HuH-7.5 (cell line): Measurements from ENCODE around the gene CFAP53.
"Not testable (repeated sequence)": the region's sequence is repeated elsewhere in the genome, so short reads cannot be mapped to it uniquely, and the experiment has no call there.

Experiments
- DNase-seq: peaks from one replicate; pipeline ENCODE4 v3.0.0; 2011; ENCODE audit warnings: low spot score

Gene CFAP53, protein sequence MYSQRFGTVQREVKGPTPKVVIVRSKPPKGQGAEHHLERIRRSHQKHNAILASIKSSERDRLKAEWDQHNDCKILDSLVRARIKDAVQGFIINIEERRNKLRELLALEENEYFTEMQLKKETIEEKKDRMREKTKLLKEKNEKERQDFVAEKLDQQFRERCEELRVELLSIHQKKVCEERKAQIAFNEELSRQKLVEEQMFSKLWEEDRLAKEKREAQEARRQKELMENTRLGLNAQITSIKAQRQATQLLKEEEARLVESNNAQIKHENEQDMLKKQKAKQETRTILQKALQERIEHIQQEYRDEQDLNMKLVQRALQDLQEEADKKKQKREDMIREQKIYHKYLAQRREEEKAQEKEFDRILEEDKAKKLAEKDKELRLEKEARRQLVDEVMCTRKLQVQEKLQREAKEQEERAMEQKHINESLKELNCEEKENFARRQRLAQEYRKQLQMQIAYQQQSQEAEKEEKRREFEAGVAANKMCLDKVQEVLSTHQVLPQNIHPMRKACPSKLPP

DNA sequence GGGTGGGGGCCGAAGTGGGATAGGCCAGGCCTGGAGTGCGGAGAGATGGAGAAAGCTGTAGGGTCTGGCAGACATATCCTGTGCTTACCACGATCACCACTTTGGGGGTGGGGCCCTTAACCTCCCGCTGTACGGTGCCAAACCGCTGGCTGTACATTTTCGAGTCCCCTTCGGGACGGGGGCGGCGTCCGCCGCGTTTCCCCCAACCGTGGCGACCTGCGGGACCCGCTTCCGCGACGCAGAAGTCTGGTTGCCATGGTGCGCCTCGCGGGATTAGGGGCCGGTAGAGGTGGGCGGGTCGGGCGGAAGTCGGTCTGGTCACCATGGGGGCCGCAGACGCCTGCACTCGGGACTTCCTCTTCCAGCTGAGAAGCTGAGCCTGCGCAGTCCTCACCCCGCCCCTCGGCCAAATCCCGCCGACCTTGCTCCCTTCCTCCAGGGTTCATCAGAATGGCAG is at the start of gene CFAP53:
Gene CFAP53 (minus strand): TSS at position 248 of the 457 bp plus-strand sequence. CDS start 91 bp downstream, at position 157.
- DNase-seq, result peak; percentile 76

DNA sequence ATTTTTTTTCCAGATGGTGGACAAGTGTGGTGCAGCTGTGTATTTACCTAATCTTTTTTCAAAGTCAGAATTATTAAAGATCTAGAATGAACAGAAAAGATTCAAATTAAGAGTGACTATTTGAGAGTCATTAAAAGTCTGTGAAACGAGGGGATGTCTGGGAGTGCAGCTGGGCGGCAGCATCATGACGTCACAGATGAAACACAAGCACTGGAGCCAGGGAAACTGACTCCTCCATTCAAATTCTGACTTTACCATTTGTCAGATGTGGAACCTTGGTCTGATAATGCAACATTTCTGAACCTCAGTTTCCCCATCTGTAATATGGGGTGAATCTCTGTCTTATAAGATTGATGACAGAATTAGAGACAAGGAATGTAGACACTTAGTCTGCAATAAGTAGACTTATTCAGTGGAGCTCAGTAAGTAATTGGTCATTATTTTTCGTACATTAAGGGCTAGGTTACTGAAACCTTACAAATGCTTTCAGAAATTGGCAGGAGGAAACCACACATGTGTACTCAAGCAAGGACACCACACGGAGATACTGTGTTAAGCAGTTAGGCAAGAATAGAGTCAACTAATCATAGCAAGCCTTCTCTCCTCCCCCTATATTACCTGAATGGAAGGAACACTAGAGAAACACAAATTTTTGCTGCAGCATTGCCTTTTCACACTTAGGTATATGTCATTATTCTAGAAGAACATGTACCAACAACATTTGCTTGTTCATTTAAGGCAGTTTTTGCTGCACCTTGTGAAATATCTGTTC is 49.0 kb upstream of the CFAP53 start:
- no peak for DNase-seq

DNA sequence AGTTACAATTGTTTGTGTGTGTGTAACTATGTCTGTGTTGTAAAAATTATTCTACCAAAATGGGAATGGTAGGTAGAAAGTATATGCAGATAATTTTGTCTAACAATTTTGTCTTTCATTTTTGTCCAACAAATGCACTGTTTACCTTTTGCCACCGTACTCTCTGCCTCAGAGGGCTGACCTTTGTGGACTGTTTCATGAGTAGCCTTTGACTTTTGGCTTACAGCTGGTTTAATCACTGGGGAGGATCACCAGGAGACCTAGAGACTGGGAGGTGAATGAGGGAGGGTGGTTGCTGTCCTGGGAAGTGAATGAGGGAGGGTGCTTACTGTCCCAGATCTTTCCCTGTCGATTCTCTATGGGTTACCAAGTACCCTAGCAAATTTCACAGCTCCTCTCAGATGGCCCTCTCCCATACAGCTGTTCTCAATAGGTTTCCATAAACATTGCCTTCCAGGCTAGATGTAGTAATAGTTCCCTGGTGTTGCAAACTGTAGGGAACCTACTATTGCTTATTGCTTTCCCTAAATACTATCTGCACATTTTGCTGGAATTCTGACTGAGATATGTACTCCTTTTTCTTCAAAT is 47.7 kb upstream of the CFAP53 start:
- DNase-seq, result no peak

DNA sequence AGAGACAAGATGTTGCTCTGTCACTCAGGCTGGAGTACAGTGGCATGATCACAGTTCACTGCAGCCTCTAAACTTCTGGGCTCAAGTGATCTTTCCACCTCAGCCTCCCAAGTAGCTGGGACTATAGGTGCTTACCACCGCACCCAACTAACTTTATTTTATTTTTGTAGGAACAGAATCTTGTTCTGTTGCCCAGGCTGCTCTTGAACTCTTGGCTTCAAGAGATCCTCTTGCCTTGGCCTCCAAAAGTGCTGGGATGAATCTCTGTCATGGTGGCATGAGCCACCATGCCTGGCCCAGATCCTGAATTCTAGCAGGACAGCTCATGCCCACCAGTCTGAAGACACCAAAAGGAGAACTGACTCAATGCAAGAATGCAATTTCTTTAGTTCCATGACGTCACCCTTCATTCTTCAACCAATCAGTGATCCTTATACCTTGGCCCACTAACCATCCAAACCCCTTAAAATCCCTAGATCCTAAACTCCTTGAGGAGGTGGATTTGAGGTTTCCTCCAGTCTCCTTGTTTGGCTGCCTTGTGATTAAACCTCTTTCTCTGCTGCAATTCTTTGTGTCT is 46.8 kb upstream of the CFAP53 start:
- DNase-seq, result no peak

DNA sequence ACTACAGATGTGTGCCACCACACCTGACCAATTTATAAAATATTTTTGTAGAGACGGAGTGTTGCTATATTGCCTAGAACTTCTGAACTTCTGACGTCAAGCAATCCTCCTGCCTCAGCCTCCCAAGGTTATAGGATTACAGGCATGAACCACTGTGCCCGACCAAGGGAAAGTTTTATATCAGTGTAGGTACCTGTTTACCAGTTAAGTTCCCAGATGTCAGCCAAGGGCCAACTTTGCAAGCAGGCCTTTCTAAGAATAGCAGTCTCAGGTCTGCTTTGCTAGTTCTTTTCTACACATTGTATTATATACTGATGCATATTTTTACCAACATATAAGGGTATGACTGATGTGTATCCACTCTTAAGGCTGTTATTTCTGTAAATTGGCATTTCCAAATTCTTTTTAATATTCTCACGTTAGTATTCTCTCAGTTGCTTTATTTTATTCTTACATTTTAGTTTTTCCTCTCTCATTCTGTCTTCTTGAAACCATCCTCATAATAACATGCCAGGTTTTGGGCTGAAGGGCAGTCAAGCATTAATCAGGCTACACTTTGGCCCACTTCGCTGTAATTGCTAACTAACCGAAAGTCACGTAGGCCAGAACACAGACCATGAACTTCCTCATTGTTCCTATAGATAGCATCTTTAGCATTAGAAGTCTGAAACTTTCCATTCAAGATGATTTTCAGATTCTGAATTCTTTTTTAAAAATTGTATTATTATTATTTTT is 46.2 kb upstream of the CFAP53 start:
- DNase-seq, result no peak

DNA sequence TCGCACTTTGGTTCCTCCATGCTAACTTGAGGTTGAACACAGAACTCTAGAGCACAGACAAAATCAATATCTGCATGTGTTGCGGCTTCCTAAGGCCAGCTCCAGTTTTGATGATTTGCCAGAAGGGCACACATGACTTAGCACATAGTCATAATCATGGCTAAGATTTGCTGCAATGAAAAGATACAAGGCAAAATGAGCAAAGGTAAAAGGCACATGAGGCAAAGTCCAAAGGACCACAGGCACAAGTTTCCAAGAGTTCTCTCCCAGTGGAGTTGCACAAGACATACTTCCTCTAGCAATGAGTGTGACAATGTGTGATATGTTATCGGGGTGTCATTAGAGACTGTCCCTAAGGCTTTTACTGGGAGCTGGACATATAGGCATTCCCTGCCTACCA is 45.4 kb upstream of the CFAP53 start:
- DNase-seq, result no peak

DNA sequence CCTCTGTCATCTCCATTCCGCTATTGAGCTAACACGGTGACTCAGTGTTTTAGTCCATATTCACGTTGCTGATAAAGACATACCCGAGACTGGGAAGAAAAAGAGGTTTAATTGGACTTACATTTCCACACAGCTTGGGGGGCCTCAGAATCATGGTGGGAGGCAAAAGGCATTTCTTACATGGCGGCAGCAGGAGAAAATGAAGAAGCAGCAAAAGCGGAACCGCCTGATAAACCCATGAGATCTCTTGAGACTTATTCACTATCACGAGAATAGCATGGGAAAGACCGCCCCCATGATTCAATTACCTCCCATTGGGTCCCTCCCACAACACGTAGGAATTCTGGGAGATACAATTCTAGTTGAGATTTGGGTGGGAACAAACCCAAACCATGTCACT is 43.8 kb upstream of the CFAP53 start:
- DNase-seq, result no peak

DNA sequence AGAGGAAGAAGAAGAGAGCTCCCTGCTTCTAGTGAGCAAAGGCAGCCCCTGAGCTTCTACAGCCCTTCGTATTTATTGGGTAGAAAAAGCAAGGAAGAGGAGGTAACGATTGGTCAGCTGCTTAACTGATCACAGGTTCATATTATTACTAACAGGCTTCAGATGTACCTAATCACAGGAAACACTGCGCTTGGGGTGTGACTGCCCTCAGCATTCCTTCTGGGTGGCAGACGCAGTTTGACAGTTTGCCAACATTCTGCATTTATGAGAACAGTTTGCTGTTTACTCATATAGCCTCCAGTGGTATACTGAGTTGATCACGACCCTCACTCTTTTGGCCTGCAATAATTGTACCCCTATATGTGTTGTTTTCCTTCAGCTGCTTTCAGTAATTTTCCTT is 42.6 kb upstream of the CFAP53 start:
- DNase-seq, result not testable (repeated sequence)

DNA sequence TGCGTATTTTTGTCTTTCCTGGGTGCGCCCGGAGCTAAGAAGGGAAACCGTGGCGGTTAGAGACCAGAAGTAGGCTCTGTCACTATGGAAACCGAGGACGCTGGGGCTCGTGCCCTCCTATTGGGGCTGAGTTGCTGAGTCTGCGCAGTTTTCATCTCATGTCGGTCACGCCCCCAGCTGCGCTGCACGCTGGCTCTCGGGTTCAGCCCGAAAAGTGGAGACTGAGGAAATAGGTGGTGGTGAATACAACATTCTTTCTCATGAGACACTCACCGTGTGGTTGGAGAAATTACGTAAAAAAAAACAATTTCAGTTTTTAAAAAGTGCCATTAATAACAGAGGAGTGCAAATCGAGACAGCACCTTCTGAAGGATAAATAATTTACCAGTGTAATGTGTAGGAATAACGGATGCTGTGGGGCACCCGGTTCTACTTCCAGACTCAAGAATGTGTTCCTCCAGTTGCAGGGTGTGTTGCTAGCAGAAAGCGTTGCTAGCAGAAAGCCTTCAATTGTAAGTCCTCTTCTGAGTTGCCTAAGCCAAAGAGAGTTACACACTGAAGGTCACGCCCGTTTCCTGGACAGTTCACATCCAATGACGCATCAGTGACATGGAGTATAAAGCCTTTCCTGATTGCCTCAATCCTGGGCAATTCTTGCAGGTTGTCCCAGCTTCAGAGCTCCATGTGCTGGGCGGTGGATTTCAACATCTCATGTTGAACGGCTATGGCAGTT is 41.6 kb upstream of the CFAP53 start:
- DNase-seq, result peak; percentile 84

DNA sequence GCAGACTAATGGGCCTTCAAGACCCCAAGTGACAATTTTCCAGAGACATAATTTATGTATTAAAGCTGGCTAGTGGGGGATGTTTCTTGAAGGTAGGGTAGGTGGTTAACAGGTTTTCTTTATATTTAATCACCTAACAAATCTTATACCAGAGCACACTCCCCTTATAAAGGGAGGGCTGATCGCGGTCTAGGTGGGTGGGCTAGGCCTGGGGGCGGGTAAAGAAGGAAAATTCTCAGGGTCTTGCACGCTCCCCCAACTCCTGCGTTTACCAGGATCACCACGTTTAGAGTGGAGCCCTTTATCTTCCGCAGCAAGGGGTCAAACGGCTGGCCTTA is 41.1 kb upstream of the CFAP53 start:
- DNase-seq, result no peak

DNA sequence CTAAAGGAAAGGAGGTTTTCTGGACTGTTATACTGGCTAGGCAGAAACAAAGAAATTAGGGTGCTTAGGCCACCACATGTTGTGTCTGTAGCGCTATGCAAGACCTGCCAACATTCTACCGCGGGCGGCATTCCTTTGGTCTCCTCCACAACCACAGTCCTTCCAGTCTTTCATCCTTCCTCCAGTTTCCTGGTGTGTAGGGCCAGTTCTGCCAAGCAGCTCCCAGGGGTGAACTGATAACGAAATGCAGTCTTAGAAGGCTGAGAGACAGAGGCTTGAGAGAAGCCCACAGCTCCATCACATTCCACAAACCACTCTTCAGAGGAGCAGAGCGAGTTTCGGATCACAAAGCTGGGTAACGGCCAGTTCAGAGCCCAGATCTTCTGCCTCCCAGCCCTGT is 40.6 kb upstream of the CFAP53 start:
- no peak for DNase-seq

DNA sequence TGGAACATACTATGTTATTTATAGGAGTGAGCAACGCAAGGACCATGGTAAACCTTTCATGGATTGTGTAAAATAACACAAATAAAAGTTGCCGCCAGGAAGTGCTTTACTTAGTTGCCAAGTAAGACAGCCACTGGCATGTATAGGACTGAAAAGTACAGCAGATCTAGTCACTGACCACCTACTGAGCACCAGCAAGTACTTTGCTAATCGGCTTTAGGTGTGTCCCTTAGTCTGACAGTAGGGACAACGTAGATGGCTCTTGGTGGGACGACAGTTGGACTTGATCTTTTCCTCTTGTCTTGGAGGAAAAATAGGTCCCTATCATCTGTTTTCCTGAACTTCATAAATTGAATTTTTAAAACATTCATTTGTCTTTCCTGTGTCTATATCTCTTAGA is 34.8 kb upstream of the CFAP53 start:
- DNase-seq, result no peak

DNA sequence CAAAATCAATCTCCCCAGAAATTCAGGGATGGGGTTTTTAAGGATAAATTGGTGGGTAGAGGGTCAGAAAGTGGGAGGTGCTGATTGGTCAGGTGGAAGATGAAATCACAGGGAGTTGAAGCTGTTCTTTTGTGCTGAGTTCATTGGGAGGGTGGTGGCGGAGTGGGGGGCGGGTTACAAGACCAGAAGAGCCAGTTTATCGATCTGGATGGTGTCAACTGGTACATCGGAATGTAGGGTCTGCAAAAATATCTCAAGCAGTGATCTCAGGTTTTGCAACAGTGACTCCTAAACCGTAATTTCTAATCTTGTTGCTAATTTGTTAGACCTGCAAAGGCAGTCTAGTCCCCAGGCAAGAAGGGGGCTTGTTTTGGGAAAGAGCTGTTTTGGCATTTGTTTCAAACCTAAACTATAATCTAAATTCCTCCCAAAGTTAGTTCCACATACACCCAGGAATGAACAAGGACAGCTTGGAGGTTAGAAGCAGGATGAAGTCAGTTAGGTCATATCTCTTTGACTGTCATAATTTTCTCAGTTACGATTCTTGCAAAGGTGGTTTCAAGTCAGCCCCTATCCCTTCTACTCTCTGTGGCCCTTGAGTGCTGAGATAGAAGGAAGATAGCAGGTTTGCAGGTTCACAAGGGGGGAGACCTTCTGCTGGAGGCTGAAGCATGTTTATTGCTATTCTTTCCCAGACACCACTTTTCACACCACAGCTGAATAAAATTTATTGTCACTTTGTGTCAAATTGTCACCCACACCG is 33.5 kb upstream of the CFAP53 start:
- DNase-seq, result no peak

DNA sequence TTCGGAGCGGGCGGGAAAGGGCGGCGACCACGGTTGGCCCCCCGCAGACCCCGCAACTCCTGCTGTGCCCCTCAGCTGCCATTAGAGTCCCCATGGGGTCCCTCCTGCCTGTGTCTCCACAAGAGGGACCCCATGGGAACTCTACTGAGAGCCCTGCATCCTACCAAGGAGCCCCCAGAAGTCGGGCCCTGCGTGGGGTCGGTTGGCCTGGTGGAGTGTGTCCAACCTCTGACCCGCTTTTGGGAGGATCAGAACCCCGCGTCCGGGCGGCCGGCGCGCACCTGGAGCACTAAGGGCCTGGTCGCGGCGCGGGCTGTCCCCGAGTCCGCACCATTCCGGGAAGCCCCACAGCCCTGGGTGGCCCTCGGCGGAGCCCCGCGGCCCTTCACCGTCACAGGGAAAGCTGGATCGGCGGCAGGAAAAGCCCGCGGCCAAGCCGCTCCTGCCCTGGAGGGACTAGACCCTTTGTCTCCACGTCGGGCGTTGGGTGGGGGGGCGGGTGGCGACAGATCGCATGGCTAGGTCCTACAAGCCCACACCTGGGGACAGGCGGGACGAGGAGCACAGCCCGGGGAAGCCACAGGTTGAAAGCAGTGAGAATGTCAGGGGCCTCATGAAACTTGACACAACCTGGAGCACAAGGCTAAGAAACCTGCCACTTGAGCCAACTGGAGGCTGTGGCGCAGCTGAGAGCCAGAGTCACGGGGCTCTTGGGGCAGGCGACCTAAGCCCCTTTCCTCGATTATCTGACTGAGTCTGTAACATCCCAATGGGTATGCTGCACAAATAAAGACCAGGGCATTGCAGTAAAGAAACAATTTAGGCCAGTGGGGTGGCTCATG is 32.4 kb upstream of the CFAP53 start:
- no peak for DNase-seq

DNA sequence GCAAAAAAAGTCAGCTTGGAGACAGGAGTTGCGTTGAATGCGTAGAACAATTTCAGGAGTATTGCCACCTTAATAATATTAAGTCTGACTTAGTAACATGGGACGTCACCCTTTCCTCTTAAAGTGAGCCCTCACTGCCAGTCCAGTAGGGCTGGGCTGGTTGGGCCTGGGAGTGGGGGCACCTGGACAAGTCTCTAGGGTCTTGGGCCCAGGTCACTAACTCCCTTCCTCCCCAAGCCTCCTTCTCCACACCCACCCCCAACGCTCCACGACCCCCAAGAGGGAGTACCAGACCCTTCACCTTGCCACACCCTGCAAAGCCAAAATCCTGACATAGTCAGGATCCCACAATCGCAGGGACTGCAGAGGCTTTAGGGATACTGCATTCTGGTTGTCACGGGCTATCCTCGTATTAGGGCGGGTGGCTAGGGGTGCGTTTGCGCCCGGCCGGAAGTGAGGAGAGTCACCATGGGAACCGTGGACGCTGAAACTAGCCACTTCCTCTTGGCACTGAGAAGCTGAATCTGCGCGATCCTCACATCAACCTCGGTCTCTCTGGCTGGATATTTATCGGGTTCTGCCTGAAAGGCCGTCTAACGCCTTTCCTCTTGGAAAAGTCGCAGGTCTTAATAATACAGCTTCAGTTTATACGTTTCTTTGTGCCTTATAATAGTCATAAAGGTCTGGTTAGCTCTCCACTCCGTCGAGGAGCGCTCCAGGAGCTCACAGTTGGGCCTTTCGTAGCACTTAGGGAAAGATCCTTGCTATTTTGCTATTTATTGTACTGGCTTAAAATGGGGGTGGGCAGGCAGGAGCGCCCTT is 31.5 kb upstream of the CFAP53 start:
- peak; percentile 70 for DNase-seq

DNA sequence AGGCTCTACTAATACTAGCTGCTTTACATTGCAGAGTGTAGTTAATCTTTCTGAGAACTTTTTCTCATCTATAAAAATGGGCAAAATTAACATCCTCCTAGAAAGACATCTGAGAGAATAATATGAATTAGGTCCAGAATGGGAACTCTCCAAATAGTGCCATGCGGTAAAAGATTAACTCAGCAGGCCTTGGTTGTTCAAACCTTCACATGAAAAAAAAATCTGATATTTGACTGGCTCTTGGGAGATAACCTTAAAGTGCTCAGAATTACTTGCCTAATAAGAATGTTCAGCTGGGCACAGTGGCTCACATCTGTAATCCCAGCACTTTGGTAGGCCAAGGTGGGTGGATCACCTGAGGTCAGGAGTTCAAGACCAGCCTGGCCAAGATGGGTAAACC is 26.7 kb upstream of the CFAP53 start:
- no peak for DNase-seq

DNA sequence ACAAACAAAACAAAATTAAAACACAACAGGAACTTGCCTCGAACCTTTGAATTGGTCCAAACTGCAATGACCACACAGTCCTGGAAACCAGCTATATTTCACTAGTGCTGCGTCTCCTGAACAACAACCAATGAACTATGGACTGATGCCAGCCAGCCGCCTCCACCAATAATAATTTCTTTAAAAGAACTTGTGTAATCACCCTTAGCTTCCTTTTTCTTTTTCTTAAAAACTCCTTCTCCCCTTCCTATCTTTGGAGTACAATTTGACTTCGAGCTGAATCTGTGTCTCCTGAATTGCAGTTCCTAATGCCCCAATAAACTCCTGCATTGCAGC is 22.8 kb upstream of the CFAP53 start:
- DNase-seq, result no peak

DNA sequence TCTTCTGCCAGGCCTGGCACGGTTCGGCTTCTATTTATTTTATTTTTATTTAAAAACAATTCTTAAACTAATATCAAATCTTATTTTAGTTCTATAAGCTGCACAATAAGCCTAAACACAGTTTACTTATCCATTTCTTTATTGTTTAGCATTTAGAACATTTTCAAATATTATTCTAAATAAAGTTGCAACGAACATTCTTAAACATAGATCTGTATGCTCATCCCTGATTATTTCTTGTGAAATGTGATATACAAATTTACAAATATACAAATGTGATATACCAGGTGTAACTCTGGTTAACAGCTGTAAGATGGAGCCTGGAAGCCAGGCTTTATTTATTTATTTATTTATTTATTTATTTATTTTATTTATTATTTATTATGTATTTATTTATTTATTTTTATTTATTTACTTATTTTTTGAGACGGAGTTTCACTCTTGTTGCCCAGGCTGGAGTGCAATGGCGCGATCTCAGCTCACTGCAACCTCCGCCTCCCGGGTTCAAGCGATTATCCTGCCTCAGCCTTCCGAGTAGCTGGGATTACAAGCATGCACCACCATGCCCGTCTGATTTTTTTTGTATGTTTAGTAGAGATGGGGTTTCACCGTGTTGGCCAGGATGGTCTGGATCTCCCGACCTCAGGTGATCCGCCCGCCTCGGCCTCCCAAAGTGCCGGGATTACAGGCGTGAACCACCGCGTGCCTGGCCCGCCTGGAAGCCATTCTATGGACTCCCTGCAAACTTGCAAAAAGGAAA is 22.2 kb upstream of the CFAP53 start:
- DNase-seq, result not testable (repeated sequence)
